Fibroblast of skin of abdomen (primary cell): Measurements from ENCODE around the gene HOGA1.
A peak's percentile ranks its signal among the peaks of the same experiment; 100 is the strongest.

ENCODE experiments used
- DNase-seq: peaks from one replicate; pipeline ENCODE4 v3.0.0-alpha.2; 2013

HOGA1 gene

DNA sequence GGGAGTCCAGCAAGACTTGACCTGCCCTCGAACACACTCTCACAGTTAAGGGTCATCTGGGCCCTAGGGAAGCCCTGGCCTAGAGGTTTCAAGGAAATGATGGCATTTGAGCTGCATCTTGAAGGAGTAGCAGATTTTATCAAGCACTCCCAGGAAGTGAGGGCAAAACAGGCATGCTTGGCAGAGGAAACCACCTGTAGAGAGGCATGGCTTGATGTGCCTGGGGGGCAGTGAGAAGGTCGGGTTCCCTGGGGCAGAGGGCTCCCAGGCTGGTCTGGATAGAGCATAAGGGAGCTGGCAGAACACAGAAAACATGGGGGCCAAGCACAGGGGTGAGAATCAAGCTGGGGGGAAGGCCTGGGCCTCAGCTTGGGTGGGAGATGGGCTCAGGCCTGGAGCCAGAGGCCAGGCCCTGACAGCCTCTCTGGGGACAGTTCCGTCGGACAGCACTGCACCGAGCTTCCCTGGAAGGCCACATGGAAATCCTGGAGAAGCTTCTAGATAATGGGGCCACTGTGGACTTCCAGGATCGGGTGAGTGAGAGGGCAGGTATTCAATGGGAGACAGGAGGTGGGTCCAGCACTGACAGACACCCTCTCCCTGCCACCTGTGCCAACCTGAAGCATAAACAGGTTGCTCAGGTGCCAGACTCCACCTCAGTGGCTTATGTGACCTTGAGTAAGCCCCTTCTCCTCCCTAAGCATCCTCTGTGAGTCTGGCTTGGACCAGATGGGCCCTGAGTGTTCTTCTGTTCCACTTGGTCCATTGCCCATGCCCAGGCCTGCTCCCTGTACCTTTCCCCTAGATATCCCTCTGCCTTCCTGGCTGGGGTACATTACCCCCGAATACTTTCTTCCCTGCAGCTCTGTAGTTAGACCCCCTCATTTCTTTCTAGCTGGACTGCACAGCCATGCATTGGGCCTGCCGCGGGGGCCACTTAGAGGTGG is 3.5 kb upstream of the HOGA1 start:
- DNase-seq: no peak

DNA sequence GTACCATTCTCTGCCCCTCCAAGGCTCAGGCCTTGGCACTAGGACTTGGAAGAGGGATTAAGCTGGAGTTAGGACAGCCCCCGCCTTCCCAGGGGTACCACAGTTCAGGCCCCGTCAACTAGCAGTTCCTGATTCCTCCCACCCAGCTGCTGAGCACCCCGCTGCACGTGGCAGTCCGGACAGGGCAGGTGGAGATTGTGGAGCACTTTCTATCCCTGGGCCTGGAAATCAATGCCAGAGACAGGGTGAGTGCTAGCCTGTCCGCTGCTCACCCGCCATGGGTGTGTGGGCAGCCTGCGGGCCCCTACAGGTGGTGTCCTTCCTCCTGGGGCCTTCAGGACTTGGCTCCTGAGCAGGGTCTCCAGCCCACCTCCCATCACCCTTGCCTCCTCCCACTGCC is 2.0 kb upstream of the HOGA1 start:
- no peak for DNase-seq

DNA sequence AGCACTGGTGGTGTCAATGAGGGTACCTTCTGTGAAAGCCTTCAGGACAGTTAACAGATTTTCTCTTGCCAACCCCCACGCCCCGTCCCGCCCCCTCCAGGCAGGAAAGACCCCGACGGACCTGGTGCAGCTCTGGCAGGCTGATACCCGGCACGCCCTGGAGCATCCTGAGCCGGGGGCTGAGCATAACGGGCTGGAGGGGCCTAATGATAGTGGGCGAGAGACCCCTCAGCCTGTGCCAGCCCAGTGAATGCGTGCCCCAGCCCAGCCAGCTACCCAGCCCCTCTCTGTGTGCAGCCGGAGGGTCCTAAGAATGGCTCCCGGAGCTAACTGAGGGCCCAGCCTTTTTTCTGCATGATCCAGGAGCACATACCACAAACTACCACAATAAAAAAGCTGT is 713 bp upstream of the HOGA1 start:
- DNase-seq: no peak

DNA sequence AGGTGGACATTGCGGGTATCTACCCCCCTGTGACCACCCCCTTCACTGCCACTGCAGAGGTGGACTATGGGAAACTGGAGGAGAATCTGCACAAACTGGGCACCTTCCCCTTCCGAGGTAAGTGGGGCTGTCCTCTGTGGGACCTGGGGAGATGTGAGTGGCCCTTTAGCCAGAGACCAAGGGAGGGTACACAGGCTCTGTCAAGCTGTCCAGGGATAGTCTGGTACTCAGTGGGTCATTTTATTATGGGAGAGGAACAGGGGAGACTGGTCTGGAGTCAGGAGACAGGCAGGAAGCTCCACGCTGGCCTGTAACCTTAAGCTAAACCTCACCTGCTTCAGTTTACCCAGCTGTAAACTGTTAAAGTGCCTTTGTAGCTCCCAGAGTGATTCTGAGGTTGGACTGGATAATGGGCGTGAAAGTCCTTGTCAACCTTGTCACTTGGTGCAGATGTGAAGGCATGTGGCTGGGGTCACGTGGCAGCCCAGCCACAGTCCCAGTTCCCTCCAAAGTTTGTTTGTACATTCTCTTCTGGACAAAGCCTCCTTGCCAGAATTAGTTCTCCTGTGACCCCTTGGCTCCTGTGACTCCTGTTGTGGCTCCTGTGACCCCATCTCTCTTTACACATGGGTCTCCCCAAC is 729 bp downstream of the HOGA1 start:
- no peak for DNase-seq

DNA sequence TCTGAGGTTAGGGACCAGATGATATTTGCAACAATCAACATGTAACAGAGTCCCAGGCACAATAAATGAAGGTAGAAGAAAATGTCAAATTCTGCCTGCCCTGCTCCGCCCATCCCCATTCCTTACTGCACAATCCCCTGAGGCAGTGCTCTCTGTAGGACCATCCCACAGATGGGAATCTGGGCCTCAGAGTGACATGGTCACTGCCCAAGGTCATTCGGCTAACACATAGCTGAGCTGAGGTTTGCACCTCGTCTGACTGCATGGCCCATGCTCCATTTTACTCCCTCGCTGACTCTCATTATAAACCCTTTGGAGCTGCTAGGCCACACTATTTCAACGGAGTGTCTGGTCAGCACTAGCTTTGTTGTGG is 1.2 kb downstream of the HOGA1 start:
- DNase-seq: no peak

DNA sequence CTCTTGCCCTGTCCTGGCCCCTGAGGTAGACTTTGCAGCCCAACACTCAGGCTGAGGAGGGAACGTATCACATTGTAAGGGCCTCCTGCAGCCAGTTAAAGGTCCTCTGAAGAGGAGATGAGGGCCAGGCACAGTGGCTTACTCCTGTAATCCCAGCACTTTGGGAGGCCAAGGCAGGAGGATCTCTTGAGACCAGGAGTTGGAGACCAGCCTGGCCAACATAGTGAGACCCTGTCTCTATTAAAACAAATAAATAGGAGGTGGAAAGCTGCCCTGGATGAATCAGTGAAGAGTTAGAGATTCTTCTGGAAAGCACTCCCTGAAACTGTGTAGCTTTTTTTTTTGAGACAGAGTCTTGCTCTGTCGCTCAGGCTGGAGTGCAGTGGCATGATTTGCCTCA is 3.0 kb downstream of the HOGA1 start:
- DNase-seq: no peak

DNA sequence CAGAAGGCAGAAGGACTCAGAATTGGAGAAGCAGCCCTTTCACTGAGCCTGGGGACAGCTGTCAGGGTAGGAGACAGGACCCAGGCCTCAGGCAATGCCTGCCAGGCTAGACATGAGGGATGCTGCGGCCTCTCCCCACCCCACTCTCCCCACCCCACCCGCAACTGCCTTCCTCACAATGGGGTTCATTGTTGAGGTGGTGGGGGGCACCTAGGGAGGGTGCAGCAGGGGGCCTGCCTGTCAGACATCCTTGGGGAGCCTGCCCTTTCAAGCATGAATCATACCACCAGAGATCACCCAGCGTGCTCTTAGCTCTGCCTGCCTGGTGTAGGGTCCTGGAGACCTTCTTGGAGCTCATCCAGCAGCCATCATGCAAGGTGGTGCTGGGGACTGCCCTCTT is 5.3 kb downstream of the HOGA1 start, which contains the start of gene C10orf62:
C10orf62 (plus strand) TSS at position 243 of the 400 bp plus-strand sequence. CDS start 177 bp downstream, outside the sequence.
- DNase-seq: no peak

DNA sequence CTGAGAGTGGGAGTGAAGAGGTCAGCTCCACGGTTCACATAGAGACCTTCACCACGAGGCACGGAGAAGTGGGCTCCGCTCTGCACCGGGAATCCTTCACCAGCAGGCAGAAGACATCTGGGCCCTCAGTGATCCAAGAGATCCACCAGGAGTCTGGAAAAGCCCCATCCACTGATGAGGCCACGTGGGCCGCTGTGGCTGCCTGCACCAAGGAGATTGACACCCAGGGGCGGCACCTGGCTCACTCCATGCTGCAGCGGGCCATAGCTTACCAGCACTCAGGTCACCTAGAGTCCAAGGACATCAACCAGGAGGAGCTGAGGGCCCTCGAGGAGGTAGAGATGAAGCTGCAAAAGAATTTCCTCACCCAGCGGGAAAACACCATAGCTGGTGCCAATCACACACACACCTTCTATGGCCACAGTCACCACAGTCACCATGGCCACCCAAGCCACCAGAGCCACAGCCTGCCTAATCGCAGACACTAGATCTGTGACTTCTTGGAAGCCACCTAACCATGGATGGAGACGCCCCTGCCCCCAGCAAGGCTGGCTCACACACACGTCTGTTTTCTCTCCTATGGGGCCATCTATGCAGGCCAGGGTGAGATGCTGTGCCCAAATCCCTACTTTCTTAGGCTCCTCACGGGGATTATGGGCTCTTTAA is 6.0 kb downstream of the HOGA1 start:
- DNase-seq: no peak

DNA sequence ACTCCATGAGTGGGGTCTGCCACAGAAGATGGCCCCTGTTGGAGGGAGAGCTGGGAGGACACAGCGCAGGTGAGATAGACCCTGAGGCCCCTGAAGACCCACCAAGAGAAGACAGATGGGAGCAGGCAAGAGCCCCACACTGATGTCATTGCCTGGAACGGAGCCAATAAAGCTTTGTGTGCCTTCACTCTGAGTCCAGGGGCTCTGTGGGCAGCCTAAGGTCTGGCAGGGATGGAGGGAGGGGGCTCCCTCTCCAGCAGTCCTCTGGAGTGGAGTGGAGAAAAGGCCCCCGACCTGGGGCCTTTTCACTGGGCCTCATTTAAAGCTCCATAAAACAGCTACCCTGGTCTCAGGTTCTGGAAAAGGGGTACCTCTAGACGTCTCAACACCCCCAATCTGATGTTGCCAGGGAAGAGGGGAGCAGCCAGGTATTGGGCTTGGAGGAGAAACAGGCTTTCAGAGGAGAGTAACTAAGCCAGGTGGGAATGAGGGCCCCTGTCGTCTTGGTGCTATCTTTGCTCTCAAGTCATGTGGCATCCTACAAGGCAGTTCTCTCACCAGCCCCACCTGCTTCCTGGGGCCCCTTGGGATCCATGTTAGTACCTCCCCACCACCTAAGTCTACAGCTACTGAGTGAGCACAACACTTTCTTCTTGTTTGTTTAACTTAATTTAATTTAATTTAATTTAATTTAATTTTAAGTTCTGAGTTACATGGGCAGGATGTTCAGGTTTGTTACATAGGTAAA is 6.7 kb downstream of the HOGA1 start:
- DNase-seq: no peak

DNA sequence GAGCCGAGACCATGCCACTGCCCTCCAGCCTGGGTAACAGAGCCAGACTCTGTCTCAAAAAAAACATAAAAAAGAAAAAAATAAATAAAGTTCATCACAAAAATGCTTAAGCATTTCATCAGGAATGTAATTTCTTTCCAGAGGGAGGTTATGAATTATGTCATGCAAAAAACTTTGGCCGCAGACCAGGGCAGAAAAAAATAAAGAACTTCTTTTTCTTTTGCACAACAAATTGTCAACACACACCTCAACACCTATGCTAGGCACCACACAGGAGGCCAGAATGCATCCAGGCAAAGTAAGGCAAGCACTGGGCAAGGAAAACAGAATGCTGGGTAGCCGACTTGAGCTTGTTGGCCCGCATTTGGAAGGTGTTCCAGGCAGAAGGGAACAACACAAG is 9.2 kb downstream of the HOGA1 start:
- DNase-seq: peak; percentile 18

DNA sequence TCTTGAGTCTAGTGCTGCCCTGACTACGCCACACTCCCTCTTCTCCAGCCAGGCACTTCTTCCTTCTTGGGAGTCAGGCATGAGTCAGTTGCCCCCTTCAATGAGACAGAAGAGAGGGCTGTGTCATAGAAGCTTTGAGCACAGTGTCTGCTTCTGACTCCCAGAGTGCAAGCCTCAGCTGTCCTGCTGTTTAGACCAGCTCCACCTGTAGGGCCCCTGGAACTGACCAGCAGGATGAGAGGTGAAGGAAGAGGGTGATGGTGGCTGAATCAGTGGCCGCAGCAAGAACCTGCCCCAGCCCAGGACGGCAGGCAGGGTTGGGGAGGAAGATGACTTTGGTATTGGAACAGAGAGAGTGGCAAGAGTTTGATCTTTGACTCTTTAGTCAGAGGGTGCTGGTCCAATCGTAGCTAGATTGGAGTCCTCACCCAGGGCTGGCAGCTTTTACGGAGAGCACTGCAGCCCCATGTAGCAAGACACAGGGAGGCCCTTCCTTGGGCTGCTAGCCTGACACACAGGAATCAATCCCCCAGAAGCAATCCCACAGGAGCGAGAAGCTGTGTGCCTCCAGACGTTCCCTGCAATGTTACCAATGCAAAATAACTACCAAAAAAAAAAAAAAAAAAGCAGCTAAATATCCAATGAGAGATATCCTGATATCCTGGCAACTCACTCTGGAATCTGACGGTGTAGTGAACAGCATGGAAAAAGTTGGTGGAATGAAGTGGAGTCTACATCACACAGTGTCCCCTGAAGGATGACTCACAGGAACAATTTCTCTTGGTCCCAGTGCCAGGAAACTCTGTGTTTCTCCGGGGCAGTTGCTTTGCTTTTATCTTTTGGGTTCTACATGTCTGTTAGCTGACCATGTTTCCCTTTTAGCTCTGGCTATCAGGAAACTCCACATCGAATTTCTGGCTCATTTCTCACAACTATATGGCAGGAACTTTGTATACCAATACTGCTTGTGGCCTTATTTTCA is 12.2 kb downstream of the HOGA1 start:
- DNase-seq: peak; percentile 80

DNA sequence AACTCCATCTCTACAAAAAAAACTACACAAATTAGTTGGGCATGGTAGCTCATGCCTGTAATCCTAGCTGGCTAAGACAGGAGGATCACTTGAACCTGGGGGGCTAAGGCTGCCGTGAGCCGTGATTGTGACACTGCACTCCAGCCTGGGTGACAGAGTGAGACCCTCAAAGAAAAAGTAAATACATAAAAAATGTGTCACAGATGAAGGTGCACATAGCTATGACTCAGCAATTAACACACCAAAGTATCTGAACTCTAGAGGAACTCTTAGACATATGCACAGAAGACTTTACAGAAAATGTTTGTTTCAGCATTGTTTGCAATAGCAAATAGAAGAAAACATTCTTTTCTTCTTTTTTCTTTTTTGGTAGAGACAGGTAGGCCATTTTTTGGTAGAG is 13.6 kb downstream of the HOGA1 start:
- DNase-seq: no peak

DNA sequence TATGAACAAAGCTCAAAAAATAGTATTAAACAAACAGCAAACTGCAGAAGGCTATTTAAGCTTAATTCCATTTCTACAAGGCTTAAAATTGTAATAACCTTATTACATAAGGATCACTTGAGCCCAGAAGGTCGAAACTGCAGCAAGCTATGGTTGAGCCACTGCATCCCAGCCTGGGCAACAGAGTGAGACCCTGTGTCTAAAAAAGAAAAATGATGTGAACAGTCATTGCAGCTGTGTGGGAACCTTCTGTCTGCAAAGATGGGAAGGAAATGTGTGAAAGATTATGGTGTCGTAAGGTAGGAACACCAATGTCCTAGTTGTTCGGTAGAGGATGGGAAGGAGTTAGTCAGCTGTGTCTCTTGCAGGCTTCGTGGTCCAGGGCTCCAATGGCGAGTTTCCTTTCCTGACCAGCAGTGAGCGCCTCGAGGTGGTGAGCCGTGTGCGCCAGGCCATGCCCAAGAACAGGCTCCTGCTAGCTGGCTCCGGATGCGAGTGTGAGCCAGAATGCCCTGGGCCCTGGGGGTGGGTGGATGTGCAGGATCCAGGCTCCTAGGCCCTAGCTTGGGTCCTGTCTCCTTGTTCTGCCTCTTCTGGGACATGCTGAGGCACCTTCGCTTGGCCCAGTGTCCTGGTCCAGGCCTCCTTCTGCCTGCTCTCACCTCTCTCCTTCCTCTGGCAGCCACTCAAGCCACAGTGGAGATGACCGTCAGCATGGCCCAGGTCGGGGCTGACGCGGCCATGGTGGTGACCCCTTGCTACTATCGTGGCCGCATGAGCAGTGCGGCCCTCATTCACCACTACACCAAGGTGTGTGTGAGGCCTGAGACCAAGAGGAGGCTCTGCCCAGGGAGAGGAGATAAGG is 14.4 kb downstream of the HOGA1 start:
- DNase-seq: no peak

DNA sequence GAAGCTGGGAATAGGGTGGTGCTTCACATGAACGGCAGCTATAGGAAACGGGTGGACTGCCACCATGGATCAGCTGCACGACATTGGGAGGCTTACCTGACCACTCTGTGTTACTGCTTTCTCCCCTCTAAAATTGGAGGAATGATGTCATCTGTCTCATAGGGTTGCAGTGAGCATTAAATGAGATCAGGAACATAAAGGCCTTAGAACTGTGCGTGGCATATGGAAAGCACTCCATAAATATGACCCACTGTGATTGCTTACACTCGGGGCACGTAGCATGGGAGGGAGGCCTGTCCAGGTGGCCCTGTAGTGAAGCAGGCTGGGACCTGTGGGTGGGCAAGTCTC is 15.1 kb downstream of the HOGA1 start:
- no peak for DNase-seq

DNA sequence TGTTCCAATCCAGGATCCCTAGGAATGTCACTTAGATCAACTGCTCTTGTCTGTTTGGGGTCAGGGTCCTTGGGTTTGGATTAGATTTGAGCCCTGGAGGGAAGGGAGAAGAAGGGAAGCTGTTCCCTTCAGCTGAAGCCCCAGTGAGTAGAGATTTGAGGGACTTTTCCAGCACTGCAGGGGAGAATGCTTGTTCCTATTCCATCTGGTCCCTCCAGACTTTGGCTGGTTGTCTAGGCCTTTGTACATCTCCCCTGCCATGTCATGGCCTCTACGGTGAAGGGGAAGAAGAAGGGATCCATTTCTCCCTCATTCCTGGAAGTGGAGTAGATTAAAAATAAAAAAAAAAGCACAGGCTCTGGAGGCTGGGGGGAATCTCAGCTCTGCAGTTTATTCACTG is 16.4 kb downstream of the HOGA1 start:
- no peak for DNase-seq

DNA sequence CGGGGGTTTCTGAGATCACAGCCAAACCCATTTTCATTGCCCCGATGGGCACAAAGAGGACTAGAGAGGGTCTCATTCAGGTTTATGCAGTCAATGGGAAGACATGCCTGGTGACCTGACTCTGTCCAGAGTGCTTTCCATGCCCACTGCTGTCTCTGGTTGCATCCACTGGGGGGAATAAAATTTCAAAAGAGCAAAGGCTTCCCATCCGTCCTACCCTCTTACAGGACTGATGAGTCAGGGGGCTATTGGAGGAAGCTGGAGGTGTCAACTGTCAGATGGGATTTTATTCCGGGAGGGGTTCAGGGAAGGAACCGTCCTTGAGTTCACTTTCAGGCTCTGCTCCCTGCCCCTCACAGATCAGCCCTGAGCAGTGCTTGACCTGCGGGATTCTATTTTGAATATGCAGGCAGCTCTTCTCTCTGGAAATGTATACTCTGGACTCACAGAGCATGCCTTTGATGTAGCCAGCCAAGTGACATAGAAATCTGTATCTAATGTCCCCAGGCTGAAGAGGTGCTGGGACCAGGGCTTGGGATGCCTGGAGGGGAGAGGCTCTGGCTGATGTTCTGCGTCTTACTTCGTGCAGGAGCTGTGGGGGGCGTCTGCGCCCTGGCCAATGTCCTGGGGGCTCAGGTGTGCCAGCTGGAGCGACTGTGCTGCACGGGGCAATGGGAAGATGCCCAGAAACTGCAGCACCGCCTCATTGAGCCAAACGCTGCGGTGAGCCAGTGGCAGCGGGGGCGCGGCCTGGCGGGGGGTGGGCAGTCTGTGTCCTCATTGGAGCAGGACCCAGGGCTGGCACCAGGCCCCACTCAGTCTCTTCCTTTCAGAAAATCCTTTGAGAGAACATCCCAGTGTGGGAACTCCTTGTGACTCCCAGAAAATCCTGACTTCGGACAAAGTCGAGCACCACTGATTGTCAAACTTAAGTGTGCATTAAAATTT is 17.4 kb downstream of the HOGA1 start:
- DNase-seq: no peak

DNA sequence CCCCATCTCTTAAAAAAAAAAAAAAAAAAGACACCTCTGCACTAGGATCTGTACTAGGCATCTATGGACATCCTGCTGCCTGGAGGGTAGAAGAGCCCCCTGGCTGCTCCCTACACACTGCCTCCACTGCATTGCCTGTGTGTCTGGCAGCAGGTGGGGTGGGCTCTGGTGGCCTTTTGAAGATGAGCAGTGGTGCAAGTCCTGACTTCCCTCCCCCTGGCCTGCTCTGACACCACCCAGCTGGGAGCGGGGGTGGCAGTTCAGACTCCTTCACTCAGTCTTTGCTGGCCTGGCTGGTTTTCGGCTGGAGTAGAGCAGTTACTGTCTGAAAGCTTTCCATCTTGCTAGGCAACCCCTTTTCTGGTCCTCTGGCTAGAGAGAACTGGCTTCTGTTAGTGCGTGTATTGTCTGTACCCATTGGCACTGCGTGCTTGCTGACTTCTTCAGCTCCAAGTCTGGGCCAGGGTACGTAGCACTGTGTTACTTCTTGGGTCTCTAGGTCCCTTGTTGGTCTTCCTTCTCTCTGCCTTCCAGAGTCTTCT is 23.0 kb downstream of the HOGA1 start:
- DNase-seq: no peak

DNA sequence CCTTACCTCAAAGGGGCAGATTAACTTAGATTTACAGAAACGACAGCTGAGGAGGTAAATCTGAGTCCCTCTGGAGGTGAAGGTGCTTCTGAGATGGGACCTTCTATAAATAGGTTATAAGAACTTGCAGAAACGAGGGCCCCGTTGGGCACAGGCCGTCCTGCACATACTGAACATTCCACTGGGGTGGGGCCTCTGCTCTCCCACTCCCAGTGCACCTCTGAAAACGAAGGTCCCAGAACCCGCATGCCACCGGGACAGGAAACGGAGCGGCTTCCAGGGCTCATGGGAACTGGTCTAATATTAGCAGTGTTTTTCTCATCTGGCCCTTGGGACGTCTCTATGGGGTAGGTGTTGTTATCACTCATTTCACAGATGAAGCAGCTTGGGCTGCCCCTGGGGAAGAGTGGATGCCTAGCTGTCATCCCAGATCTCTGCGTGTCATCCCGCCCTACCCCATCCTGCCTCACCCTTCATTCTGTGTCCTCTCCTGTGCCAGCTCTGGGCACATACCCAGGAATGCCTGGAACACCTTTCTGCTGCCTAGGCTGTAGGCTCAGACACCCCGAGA is 24.9 kb downstream of the HOGA1 start:
- DNase-seq: no peak

DNA sequence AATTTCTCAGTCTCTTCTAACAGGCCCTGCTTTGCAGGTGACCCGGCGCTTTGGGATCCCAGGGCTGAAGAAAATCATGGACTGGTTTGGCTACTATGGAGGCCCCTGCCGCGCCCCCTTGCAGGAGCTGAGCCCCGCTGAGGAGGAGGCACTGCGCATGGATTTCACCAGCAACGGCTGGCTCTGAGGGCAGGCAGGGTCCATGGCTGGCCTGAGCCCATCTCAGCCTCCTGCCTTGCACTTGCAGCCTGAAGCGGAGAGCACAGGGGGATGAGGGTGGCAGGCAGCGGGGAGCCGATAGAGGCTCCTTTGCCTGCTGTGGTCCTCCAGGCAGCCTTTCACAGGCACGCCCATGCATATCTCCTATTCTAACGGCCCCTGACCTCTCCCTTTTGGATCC is 27.3 kb downstream of the HOGA1 start:
- DNase-seq: no peak
